Middle frontal gyrus (tissue), 1 donor: ENCODE results near the gene GTF2IRD1.
"Not testable (repeated sequence)": the region's sequence is repeated elsewhere in the genome, so short reads cannot be mapped to it uniquely, and the experiment has no call there.

Experiments
- DNase-seq: peaks from one replicate; pipeline ENCODE4 v3.0.0-alpha.2; 2015; ENCODE audit warnings: low spot score; ENCODE audit errors: extremely low spot score

Gene GTF2IRD1

DNA sequence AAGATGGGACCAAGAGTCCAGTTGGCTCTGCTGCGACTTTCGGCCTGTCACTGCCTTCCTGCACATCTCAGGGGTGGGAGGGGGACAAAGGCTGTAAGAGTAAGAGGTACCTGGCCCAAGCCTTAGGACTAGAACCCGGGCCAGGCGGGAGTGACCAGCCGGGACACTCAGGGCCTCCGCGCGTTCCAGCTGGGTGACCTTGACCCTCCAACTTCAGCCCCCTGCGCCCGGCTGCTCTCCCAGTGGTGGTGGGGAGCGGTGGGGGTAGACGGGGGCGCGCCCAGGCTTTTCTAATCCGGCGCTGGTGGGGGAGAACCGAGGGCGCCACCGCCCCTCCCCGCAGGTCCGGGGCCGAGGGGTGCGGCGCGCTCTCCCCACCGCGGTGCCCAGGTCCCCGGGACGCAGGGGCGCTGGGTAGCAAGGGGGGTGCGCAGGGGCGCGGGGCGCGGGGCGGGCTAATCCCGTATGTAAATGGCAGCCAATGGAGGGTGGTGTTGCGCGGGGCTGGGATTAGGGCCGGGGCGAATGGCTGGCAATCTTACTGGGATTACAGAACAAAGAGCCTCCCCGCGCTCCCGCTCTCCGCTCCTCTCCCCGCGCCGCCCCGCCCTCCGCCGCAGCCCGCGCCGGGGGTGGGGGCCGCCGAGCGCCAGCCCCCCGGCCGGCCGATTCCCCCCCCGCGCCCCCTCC is at the start of gene GTF2IRD1:
TSS of gene GTF2IRD1 (plus strand) at position 585 of the 690 bp plus-strand sequence. CDS start 54,175 bp downstream, outside the sequence.
- no peak for DNase-seq

DNA sequence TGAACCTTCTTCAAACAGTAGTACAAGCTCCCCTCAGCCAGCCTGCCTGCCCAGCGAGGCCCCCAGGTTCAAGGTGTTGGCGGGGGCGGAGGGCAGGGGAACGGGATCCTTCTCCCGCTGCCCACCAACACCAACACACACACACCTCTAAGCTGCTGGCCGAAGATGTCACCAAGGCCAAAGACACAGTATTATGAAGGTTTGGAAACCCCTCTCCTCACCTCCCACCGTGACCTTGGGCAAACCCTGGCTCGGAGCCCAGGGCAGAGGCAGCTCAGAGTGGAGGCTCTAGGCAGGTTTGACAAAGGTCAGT is 49.4 kb upstream of the GTF2IRD1 start:
- DNase-seq: no peak

GRCh38 chr7:74404741-74405140 is 49.0 kb upstream of the GTF2IRD1 start:
- DNase-seq: no peak

DNA sequence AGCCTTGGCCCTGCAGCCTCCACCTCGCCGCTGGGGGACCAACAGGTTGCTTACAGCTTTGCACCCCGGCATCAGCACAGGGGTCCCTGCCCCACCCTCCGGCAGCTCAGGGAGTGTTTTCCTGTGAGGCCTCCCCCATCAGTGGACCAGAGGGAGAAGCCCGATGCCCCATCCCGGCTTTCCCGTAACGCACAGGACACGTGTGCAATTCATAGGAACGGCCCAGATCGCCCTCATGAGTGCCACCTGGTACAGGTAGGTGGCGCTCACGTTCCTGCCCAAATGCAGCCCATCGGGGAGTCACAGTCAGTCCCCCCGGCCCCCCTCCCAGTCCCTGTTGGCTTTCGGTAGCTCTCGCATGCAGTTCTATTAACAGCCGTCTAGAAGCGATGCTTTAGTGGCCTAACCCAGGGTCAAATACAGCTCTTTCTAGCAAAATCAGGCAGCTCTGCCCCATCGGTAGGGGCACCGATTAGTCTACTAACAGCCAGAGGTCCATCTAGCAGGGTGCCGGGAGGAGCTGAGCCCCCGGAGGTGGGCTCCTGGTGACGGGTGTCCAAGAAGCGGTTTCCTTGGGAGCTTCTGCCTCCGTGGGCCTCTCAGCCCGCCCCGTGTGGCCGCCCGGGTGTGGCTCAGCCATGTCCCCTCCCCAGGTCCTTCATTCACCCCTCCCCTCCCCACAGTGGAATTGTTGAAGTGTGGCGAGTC is 48.4 kb upstream of the GTF2IRD1 start:
- no peak for DNase-seq

DNA sequence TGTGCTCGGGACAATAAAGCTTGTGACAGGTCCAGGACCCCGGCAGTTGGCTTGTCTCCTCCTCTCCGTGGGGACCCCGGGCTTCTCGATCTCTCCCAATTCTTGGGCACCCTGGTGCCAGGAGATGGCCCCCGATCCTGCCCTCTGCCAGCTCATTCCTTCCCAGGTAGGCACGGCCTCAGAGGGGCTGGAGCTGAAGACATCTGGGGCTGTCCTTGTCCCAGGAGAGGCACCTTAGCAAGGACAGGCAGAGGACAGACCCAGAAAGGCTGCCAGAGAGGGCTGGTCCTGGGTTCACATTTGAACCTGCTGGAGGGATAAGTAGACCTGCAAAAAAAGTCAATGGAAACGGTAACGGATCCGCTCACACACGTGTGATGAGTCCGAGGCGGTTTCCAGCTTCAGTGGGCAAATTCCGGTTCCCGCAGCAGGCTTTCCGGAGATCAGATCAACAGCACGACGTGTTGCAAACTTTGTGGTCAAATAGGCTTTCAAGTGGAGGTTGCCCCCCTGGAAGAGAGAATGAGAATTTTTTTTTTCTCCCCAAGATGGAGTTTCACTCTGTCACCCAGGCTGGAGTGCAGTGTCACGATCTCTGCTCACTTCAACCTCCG is 47.7 kb upstream of the GTF2IRD1 start:
- DNase-seq: no peak

DNA sequence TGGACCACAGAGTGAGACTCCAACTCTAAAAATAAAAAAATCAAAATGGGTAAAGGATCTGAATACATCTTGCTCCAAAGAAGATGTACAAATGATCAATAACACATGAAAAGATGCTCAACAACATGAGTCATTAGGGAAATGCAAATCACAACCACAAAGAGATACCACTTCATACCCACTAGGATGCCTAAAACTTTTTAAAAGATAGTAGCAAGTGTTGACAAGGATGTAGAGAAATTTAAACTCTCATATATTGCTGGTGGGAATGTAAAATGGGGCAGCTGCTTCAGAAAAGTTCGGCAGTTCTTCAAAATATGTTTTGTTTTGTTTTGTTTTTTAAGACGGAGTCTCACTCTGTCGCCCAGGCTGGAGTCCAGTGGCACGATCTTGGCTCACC is 45.7 kb upstream of the GTF2IRD1 start:
- no peak for DNase-seq

GRCh38 chr7:74409571-74409970 is 44.1 kb upstream of the GTF2IRD1 start:
- no peak for DNase-seq

DNA sequence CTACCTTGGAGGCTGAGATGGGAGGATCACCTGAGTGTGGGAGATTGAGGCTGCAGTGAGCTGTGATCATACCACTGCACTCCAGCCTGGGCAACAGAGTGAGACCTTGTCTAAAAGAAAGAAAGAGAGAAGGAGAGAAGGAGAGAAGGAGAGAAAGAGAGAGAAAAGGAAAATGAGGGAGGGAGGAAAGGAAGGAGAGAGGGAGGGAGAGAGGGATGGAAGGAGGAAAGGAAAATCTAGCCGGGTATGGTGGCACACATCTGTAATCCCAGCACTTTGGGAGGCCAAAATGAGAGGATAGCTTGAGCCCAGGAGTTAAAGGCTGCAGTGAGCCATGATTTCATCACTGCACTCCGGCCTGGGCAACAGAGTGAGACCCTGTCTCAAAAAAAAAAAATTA is 42.9 kb upstream of the GTF2IRD1 start:
- no peak for DNase-seq

GRCh38 chr7:74411571-74411970 is 42.1 kb upstream of the GTF2IRD1 start:
- DNase-seq: not testable (repeated sequence)

DNA sequence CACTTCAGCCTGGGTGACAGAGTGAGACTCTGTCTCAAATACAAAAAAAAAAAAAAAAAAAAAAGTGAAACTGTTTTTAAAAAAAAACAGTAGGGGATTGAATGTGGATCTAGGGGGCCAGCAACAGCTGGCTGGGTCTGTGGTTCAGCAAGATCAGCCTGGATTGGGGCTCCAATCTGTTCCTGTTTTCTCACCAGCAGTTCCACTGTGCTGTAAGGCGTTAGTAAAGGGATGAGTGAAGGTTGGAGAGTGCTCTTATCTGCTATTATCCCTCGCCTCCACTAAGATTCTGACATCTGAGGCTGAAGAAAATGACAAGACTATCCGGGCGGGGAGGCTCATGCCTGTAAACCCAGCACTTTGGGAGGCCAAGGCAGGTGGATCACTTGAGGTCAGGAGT is 41.6 kb upstream of the GTF2IRD1 start:
- no peak for DNase-seq

DNA sequence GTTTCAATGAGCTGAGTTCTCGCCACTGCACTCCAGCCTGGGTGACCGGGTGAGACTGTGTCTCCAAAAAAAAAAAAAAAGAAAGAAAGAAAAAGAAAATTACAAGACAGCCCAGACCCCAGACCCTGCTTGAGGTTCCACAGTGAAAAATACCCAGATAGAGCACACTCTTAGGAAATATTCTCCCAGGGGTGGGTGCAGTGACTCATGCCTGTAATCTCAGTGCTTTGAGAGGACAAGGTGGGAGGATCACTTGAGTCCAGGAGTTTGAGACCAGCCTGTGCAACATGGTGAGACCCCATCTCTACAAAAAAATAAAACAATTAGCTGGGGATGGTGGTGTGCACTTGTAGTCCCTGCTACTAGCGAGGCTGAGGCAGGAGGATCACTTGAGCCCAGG is 41.1 kb upstream of the GTF2IRD1 start:
- no peak for DNase-seq

DNA sequence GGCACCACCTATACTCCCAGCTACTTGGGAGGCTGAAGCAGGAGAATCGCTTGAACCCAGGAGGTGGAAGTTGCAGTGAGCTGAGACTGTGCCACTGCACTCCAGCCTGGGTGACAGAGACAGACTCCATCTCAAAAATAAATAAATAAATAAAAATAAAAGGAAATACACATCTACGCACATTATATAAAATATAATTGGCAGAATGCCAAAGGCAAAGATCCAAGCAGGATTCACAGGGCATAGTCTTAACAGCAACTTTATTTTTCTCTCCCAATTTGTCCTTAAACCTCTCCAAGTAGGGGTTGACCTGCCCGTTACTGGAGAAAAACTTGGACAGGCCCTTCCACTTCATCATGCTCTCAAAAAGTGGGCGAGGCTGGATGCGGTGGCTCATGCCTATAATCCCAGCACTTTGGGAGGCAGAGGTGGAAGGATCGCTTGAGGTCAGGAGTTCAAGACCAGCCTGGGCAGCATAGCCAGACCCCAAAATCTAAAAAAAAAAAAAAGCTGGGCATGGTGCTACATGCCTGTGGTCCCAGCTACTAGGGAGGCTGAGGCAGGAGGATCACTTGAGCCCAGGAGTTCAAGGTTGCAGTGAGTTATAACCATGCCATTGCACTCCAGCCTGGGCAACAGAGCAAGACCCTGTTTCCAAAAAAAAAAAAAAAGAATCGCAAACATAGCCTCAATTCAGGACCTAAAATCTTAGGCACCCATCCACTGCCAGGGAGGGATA is 38.9 kb upstream of the GTF2IRD1 start:
- not testable (repeated sequence) for DNase-seq

GRCh38 chr7:74417419-74417971 is 36.2 kb upstream of the GTF2IRD1 start:
- DNase-seq: peak; percentile 63

- DNase-seq: no peak
Observed at GRCh38 chr7:74418076-74418475, 35.6 kb upstream of the GTF2IRD1 start.

DNA sequence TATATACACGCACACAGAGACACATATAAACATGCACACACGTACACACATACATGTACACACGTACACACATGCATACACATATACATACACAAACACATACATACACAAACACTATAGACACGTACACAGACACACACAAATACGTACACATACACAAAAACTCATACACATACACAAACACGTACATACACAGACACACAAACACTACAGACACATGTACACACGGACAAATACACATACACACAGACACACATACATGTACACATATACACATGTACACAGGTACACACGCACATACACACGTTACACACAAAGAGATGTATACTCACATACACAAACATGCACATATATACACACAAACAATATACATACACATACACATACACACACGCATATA is 35.2 kb upstream of the GTF2IRD1 start:
- DNase-seq: no peak

DNA sequence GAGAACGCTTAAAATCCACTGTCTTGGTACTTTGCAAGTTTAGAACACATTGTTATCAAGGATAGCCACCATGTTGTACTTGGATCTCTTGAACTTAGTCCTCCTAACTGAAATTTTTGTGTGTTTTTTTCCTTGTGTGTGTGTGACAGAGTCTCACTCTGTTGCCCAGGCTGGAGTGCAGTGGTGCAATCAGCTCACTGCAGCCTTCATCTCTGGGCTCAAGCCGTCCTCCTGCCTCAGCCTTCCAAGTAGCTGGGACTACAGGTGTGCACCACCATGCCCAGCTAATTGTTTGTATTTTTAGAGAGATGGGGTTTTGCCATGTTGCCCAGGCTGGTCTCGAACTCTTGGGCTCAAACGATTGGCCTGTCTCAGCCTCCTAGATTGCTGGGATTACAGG is 34.5 kb upstream of the GTF2IRD1 start:
- not testable (repeated sequence) for DNase-seq

DNA sequence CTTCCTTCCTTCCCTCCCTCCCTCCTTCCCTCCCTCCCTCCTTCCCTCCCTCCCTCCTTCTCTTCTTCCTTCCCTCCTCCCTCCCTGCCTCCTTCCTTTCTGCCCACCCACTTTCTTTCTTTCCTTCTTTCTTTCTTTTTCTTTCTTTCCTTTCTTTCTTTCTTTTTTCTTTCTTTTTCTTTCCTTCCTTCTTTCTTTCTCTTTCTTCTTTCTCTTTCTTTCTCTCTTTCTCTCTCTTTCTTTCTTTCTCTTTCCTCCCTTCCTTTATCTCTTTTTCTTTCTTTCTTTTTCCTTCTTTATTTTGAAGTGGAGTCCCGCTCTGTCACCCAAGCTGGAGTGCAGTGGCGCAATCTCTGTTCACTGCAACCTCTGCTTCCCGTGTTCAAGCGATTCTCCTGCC is 33.7 kb upstream of the GTF2IRD1 start:
- DNase-seq: no peak

- no peak for DNase-seq
Observed at GRCh38 chr7:74424291-74424880, 29.3 kb upstream of the GTF2IRD1 start.

DNA sequence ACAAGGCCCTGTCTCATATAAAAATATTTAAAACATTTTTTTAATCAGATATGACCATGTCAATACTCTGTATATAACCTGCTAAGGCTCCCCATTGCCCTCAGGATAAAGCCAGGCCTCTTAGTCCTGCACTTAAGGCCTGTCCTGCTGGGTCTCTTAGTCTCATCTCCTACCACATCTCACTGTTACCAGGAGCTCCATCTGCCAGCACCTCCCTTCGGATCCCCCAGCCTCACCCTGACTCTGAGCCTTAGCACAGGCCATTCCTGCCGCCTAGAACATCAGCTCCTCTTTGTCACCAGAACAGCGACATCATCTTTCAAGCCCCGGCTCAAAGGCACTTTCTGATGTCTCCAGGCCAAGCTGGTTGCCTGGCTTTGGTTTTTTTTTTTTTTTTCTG is 25.7 kb upstream of the GTF2IRD1 start:
- DNase-seq: no peak

DNA sequence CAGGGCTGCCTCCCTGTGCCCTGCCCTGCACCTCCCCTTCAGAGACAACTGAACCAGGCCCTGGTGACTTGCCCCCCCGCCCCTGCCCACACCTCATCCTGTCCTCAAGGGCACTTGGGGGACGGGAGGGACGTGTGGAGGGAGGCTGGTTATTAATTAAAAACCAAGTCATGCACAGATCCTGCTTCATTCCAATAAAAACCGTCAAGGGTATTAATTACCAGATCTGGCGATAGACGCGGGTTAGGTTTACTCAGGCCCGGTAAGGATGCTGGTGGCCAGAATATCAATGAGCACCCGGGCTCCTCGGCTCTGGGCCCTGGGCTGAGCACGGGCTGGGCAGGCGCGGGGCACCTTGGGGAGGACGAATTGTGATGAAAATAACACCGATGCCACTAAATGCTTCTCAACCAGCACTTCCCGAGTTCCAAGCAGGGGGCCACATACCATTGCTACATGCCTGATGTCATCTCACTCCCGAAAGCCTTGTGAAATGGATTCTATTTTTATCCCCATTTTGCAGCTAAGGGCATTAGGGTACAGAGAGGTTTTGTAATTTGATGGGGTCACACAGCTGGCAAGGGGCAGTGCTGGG is 24.5 kb upstream of the GTF2IRD1 start:
- no peak for DNase-seq

GRCh38 chr7:74430409-74430808 is 23.3 kb upstream of the GTF2IRD1 start:
- not testable (repeated sequence) for DNase-seq
